ENCODE results near the gene VMP1. TPM values are rescaled to one million over a fixed set of nuclear protein-coding genes. Genes with fewer than 3 reads are reported as not detected.

VMP1 gene
- polyA plus RNA-seq, 2 of the 4 experiments (the other 2 are of a cell fraction) = 395 to 726 TPM

DNA sequence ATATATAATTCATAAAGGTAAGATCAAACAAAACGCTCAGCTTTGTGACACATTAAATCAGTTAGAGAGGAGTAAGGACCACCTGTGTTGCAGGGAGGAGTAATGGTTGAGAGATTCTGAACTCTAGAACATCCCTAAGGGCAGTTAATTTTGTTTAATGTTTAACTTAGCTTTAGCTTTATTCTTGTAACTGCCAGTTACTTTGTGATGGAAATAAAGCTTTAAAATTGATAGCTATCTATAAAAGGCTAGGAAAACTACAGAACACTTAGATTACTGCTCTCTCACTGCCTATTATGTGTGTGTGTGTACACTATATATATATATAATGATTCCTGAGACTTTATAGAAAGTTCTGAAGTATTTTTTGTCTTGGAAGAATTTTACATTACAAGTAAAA lies 38.0 kb upstream of the VMP1 start:
- no peak for TF ChIP-seq SREBF2 (IDR thresholded peaks at IDR 0.05)
- TF ChIP-seq SMC3 (IDR thresholded peaks at IDR 0.05) = no peak
- Histone ChIP-seq H3K4me3 (no peak overlapping the region), H3K4me1 (peaks cover 54% of the 10 kb centered on the region), H3K4me2 (peak overlapping the region; percentile 71), H3K27ac (peak overlapping the region; percentile 35 to 57; a peak in 5 of 6 replicates), H3K9me3 (no peaks in the 10 kb centered on the region)
- 2% methylated on average over 1 of the region's 1 CpG for WGBS (ENCODE audit: missing lambda C conversion rate)
- FAIRE-seq (no peak), DNase-seq (ENCODE audit: low read depth in 1 of 2, low spot score in 1 of 2) (peak in 1 of 2 experiments; percentile 21), ATAC-seq (peak; percentile 39 to 41; a peak in 2 of 6 replicates)
- ChIA-PET POLR2A (interaction anchor here (1.1 kb wide), 1 partner anchor 50 kb away, joined by 6 read pairs; the partner anchor contains the start of gene CLTC), CTCF (no interaction called here)

DNA sequence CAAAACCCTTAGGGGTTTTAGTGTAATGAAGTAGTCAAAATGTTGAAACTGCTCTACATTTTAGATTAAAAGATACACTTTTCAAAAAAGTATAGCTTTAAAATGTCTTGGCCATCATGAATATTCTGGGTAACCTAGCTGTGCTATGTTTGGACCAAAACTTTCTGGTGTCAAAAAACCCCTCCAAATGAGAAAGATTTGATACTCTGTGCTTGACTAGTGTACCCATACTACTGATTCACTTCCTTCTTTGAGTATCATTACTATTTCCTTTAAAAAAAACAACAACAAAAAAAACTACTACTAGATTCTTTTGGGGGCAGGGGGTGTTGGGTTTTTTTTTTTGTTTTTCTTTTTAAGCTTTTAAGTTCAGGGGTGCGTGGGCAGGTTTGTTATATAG lies 37.5 kb upstream of the VMP1 start:
- FAIRE-seq = no peak
- no peak for ATAC-seq
- Histone ChIP-seq H3K4me2 (peak overlapping the region; percentile 71), H3K4me1 (peaks cover 54% of the 10 kb centered on the region), H3K4me3 (no peak overlapping the region), H3K27ac (peak overlapping the region; percentile 20 to 57; a peak in 5 of 6 replicates), H3K9me3 (no peaks in the 10 kb centered on the region)
- POLR2A ChIA-PET = interaction anchor here (0.8 to 1.1 kb wide), 2 partner anchors 51 kb away, joined by 3 to 6 read pairs; partner anchors contain the start of gene CLTC
- no peak for DNase-seq (ENCODE audit: low read depth in 1 of 2, low spot score in 1 of 2)
- TF ChIP-seq MAFK (IDR thresholded peaks at IDR 0.05; ENCODE audit: partially characterized antibody) (no peak), CHD4 (IDR thresholded peaks at IDR 0.05; ENCODE audit: borderline replicate concordance) (no peak), CHD2 (IDR thresholded peaks at IDR 0.05; ENCODE audit: low read length, partially characterized antibody) (no peak), NR3C1 (IDR thresholded peaks at IDR 0.05) (no peak), POLR2A (IDR thresholded peaks at IDR 0.05; ENCODE audit: low read length) (no peak), HDAC2 (IDR thresholded peaks at IDR 0.05) (no peak), ZSCAN20 (CRISPR knock-in tag; IDR thresholded peaks at IDR 0.05) (no peak)
- CTCF ChIA-PET = interaction anchor here (1.6 kb wide), 1 partner anchor 15 kb away, joined by 4 read pairs; no protein-coding TSS in a partner anchor
- WGBS (ENCODE audit: missing lambda C conversion rate) = 92% methylated on average over 1 of the region's 1 CpG

- peak; percentile 78 for FAIRE-seq
- ChIA-PET CTCF (interaction anchor here (1.0 to 1.6 kb wide), 3 partner anchors 9 to 188 kb away, joined by 3 to 4 read pairs (median 4); no protein-coding TSS in a partner anchor), POLR2A (no interaction called here)
- 85% methylated on average over 1 of the region's 1 CpG for WGBS (ENCODE audit: missing lambda C conversion rate)
- H3K4me1 ChIP-seq = peaks cover 54% of the 10 kb centered on the region
- no peak for DNase-seq (ENCODE audit: low read depth in 1 of 2, low spot score in 1 of 2)
- ATAC-seq = no peak
- no peak overlapping the region for H3K4me2 ChIP-seq
- peak overlapping the region; percentile 3 to 28; a peak in 3 of 6 replicates for H3K27ac ChIP-seq
- no peaks in the 10 kb centered on the region for H3K9me3 ChIP-seq
- TF ChIP-seq HDAC2 (IDR thresholded peaks at IDR 0.05) = no peak
- H3K4me3 ChIP-seq = no peak overlapping the region
Measured at GRCh38 chr17:59671386-59671785, 36.1 kb upstream of the VMP1 start.

GRCh38 chr17:59675231-59675630 lies 32.2 kb upstream of the VMP1 start:
- WGBS (ENCODE audit: missing lambda C conversion rate) = 79% methylated on average over 1 of the region's 1 CpG
- no peak for TF ChIP-seq EHMT2 (IDR thresholded peaks at IDR 0.05; ENCODE audit: low read depth)
- TF ChIP-seq TFCP2L1 (CRISPR knock-in tag; IDR thresholded peaks at IDR 0.05) = no peak
- TF ChIP-seq GATA3 (IDR thresholded peaks at IDR 0.05; ENCODE audit: borderline replicate concordance) = no peak
- no peak for TF ChIP-seq ESRRA (IDR thresholded peaks at IDR 0.05; ENCODE audit: borderline replicate concordance, low read length)
- TF ChIP-seq KDM1A (IDR thresholded peaks at IDR 0.05; ENCODE audit: low read depth) = no peak
- TF ChIP-seq NR3C1 (IDR thresholded peaks at IDR 0.05) = no peak
- TF ChIP-seq RAD21 (conservative IDR thresholded peaks at IDR 0.05 in 1 of 2, IDR thresholded peaks at IDR 0.05 in 1 of 2) = no peak
- no peak for TF ChIP-seq CHD4 (IDR thresholded peaks at IDR 0.05; ENCODE audit: borderline replicate concordance)
- TF ChIP-seq HOXB13 (CRISPR knock-in tag; IDR thresholded peaks at IDR 0.05; ENCODE audit: low read depth) = no peak

DNA sequence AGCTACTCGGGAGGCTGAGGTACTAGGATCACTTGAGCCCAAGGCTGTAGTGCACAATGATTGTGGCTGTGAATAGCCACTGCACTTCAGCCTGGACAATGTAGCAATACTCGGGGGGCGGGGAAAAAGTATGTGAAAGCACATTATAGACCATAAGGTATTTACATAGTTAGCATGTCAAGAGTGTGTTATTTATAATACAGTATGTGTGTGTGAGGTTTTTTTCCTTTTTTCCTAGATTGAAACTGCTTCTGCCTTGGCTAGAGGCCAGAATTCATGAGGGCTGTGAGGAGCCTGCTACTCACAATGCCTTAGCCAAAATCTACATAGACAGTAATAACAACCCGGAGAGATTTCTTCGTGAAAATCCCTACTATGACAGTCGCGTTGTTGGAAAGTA lies 30.7 kb upstream of the VMP1 start:
- DNase-seq (ENCODE audit: low read depth in 1 of 2, low spot score in 1 of 2) = no peak
- Histone ChIP-seq H3K9me3 (no peaks in the 10 kb centered on the region), H3K4me3 (no peak overlapping the region), H3K27ac (no peak overlapping the region), H3K4me1 (peaks cover under 1% of the 10 kb centered on the region; the same call in 2 of the 3 replicates), H3K4me2 (no peak overlapping the region)
- POLR2A ChIA-PET = no interaction called here
- FAIRE-seq = no peak
- CTCF ChIA-PET = interaction anchor here (0.8 to 1.8 kb wide), 3 partner anchors 10 to 15 kb away, joined by 3 to 4 read pairs (median 3); no protein-coding TSS in a partner anchor
- WGBS (ENCODE audit: missing lambda C conversion rate) = 91% methylated on average over 7 of the region's 7 CpGs
- peak in 1 of 2 experiments; percentile 44; a peak in 3 of 6 replicates for ATAC-seq
- TF ChIP-seq NPAS2 (CRISPR knock-in tag; IDR thresholded peaks at IDR 0.05; ENCODE audit: borderline replicate concordance) (no peak), RNF2 (IDR thresholded peaks at IDR 0.05; ENCODE audit: borderline replicate concordance, low read depth) (no peak), FOSL2 (IDR thresholded peaks at IDR 0.05) (no peak), FOSL2 (CRISPR knock-in tag; IDR thresholded peaks at IDR 0.05) (no peak), EHF (CRISPR knock-in tag; IDR thresholded peaks at IDR 0.05) (no peak), RFX5 (IDR thresholded peaks at IDR 0.05) (no peak), RAD21 (conservative IDR thresholded peaks at IDR 0.05 in 1 of 2, IDR thresholded peaks at IDR 0.05 in 1 of 2) (no peak), GATA3 (IDR thresholded peaks at IDR 0.05; ENCODE audit: borderline replicate concordance) (no peak), SREBF2 (IDR thresholded peaks at IDR 0.05) (no peak)
- TF ChIP-seq, protein P1, sequence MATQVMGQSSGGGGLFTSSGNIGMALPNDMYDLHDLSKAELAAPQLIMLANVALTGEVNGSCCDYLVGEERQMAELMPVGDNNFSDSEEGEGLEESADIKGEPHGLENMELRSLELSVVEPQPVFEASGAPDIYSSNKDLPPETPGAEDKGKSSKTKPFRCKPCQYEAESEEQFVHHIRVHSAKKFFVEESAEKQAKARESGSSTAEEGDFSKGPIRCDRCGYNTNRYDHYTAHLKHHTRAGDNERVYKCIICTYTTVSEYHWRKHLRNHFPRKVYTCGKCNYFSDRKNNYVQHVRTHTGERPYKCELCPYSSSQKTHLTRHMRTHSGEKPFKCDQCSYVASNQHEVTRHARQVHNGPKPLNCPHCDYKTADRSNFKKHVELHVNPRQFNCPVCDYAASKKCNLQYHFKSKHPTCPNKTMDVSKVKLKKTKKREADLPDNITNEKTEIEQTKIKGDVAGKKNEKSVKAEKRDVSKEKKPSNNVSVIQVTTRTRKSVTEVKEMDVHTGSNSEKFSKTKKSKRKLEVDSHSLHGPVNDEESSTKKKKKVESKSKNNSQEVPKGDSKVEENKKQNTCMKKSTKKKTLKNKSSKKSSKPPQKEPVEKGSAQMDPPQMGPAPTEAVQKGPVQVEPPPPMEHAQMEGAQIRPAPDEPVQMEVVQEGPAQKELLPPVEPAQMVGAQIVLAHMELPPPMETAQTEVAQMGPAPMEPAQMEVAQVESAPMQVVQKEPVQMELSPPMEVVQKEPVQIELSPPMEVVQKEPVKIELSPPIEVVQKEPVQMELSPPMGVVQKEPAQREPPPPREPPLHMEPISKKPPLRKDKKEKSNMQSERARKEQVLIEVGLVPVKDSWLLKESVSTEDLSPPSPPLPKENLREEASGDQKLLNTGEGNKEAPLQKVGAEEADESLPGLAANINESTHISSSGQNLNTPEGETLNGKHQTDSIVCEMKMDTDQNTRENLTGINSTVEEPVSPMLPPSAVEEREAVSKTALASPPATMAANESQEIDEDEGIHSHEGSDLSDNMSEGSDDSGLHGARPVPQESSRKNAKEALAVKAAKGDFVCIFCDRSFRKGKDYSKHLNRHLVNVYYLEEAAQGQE (IDR thresholded peaks at IDR 0.05) = no peak

More at GRCh38 chr17:59675231-59675630, 32.2 kb upstream of the VMP1 start:
- DNase-seq (ENCODE audit: low read depth in 1 of 2, low spot score in 1 of 2) (no peak), FAIRE-seq (no peak), ATAC-seq (no peak)
- CTCF ChIA-PET = interaction anchor here (1.1 to 1.8 kb wide), 3 partner anchors 11 to 361 kb away, joined by 4 to 7 read pairs (median 4); no protein-coding TSS in a partner anchor
- Histone ChIP-seq H3K9me3 (no peaks in the 10 kb centered on the region), H3K4me3 (no peak overlapping the region), H3K4me1 (peaks cover 16% of the 10 kb centered on the region), H3K4me2 (no peak overlapping the region), H3K27ac (no peak overlapping the region)
- POLR2A ChIA-PET = interaction anchor here (1.8 kb wide), 1 partner anchor 32 kb away, joined by 6 read pairs; the partner anchor contains the start of genes PTRH2 and VMP1
